Panc1 (cell line): Measurements from ENCODE around the gene MPPED1. TPM values are rescaled to one million over a fixed set of nuclear protein-coding genes. Genes with fewer than 3 reads are reported as not detected.

ENCODE experiments used
- ATAC-seq: fragments of 200-7000 bp; cut with Tn5 transposase; 2 replicates; pipeline ENCODE4 v1.9.1; 2020; ENCODE audit warnings: mild to moderate bottlenecking, moderate library complexity
- BruUV-seq: library from RNA; stranded (reverse); fragments of 400-500 nt; replicated peaks from 2 replicates; lab custom pipeline; 2021; lab: Mats Ljungman, UMichigan
- CTCF ChIA-PET: fragments of 300-600 bp; sonication (Branson Sonifier 250); formaldehyde crosslinking; loops from one replicate; lab custom pipeline; 2022; ENCODE audit warnings: antibody characterized with exemption; lab: Charles Lee
- POLR2A ChIA-PET: fragments of 300-600 bp; sonication (Branson Sonifier 250); formaldehyde crosslinking; loops from one replicate; lab custom pipeline; 2022; ENCODE audit warnings: antibody characterized with exemption; lab: Charles Lee
- DNase-seq: peaks from one replicate; pipeline ENCODE4 v3.0.0-alpha.2; 2010; ENCODE audit warnings: low read depth, low spot score
- H3K27ac ChIP-seq: 2 replicates; pipeline ENCODE4 v1.5.1; 2011; ENCODE audit warnings: mild to moderate bottlenecking, low read length, inconsistent platforms
- H3K27me3 ChIP-seq: fragments of 200-500 bp; sonication (Bioruptor generic); 2 replicates; pipeline ENCODE4 v1.6.0; 2014; ENCODE audit warnings: low read length, inconsistent platforms; ENCODE audit not compliant: control insufficient read depth, insufficient read depth
- H3K36me3 ChIP-seq: fragments of 200-500 bp; sonication (Bioruptor generic); 2 replicates; pipeline ENCODE4 v1.5.1; 2014; ENCODE audit warnings: inconsistent platforms, mild to moderate bottlenecking, low read length, moderate library complexity; ENCODE audit not compliant: control insufficient read depth, insufficient read depth
- H3K4me1 ChIP-seq: 2 replicates; pipeline ENCODE4 v1.5.1; 2011; ENCODE audit warnings: inconsistent platforms, mild to moderate bottlenecking, low read length, moderate library complexity; ENCODE audit not compliant: control insufficient read depth, insufficient read depth
- H3K4me3 ChIP-seq, 2 experiments: 2 replicates each; pipeline ENCODE4 v1.5.1; 2011 to 2012; ENCODE audit warnings: low read depth in 2 of 2, low read length in 2 of 2, mild to moderate bottlenecking in 2 of 2, inconsistent platforms in 1 of 2, moderate library complexity in 1 of 2
- H3K9me3 ChIP-seq: fragments of 200-500 bp; sonication (Bioruptor generic); 2 replicates; pipeline ENCODE4 v1.5.1; 2014; ENCODE audit warnings: low read depth, mild to moderate bottlenecking, inconsistent platforms, low read length, moderate library complexity; ENCODE audit not compliant: control insufficient read depth, insufficient read depth
- CTCF ChIP-seq: fragments of 450-650 bp; IDR thresholded peaks from 2 replicates; pipeline ENCODE4 v1.5.1; 2017; ENCODE audit warnings: mild to moderate bottlenecking
- POLR2AphosphoS5 ChIP-seq: IDR thresholded peaks from 2 replicates; pipeline ENCODE4 v1.6.1; 2012; ENCODE audit warnings: mild to moderate bottlenecking, low read depth, low read length, moderate library complexity
- REST ChIP-seq, 2 experiments: IDR thresholded peaks; 2 replicates each; pipeline ENCODE4 v1.6.1; 2011 to 2012; ENCODE audit warnings: low read depth in 2 of 2, control low read depth in 1 of 2, low read length in 1 of 2, mild to moderate bottlenecking in 1 of 2, moderate library complexity in 1 of 2; ENCODE audit not compliant: insufficient read depth in 1 of 2
- SIN3A ChIP-seq: IDR thresholded peaks from 2 replicates; pipeline ENCODE4 v1.6.1; 2012; ENCODE audit warnings: low read depth, mild to moderate bottlenecking, low read length, moderate library complexity, borderline replicate concordance; ENCODE audit not compliant: insufficient read depth
- TCF7L2 ChIP-seq: IDR thresholded peaks from 2 replicates; pipeline ENCODE4 v1.6.1; 2011; ENCODE audit warnings: mild to moderate bottlenecking, low read depth, low read length, inconsistent platforms
- in situ Hi-C: cut with HindIII; loops from 2 replicates; pipeline ENCODE4 v1.10.0; 2016; ENCODE audit warnings: low sequenced_read_pairs, low pct_unique_long_range_greater_than_20kb
- intact Hi-C: fragments of 100-400 bp; cut with micrococcal nuclease; formaldehyde crosslinking; loops from one replicate; pipeline ENCODE4 v1.10.0; 2022; ENCODE audit not compliant: unreplicated experiment
- total RNA-seq: library from RNA; stranded (reverse); gene quantifications from one replicate; pipeline ENCODE4 v1.2.1, GENCODE V29; 2021; ENCODE audit not compliant: unreplicated experiment

MPPED1 gene
- total RNA-seq, 1 experiment from 2014 or later: not detected

- Histone ChIP-seq H3K4me3 (no peak overlapping the region), H3K4me1 (no peaks in the 10 kb centered on the region; the same call in 1 of the 2 replicates), H3K36me3 (no peaks in the 10 kb centered on the region), H3K27me3 (no peaks in the 10 kb centered on the region), H3K27ac (no peak overlapping the region), H3K9me3 (no peaks in the 10 kb centered on the region)
- CTCF ChIA-PET: no interaction called here
- BruUV-seq: no TSS peak
- TF ChIP-seq TCF7L2 (no peak), POLR2AphosphoS5 (no peak), CTCF (no peak)
- DNase-seq (no peak), ATAC-seq (no peak)
- intact Hi-C loops: no loop called here
- in situ Hi-C loops: no loop called here
- POLR2A ChIA-PET: no interaction called here
Measured at GRCh38 chr22:43440104-43440387, 28.2 kb downstream of the MPPED1 start.

DNA sequence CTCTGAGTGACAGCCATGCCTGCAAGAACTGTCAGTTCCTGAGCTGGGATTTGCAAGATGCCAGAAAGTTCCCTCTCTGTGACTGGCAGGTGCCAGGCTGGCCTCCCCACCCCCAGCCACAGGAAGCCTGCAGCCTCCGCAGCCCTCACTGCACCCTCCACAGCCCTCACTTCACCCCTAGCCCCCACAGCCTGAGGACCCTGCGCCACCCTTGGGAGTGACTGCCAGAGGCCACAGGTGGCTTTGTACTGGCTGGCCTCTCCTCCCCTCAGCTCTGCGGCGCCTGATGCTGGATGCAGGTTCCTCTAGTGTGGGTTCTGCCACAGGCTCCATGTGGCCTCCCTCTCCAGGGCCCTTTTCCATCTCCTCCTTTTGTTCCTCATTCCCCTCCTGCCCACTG, 28.7 kb downstream of the MPPED1 start:
- no peak for TF ChIP-seq CTCF
- no peak for TF ChIP-seq SIN3A
- no peak for TF ChIP-seq REST (IDR thresholded peaks at IDR 0.05; ENCODE audit: insufficient read depth in 1 of 2, low read depth in 2 of 2, low read length in 1 of 2)
- no peak for TF ChIP-seq TCF7L2
- no peak for TF ChIP-seq POLR2AphosphoS5
- no peak for DNase-seq
- intact Hi-C loops (no loop called here), in situ Hi-C loops (no loop called here)
- no peaks in the 10 kb centered on the region for H3K36me3 ChIP-seq
- H3K27me3 ChIP-seq: no peaks in the 10 kb centered on the region
- POLR2A ChIA-PET: no interaction called here
- no peak for ATAC-seq
- no peaks in the 10 kb centered on the region for H3K9me3 ChIP-seq
- no peak overlapping the region for H3K4me3 ChIP-seq
- no peak overlapping the region for H3K27ac ChIP-seq
- H3K4me1 ChIP-seq: no peaks in the 10 kb centered on the region; the same call in 1 of the 2 replicates
- CTCF ChIA-PET: no interaction called here
- BruUV-seq: no TSS peak
